Keratinocyte (primary cell): Measurements from ENCODE around the gene GRK5. TPM values are rescaled to one million over a fixed set of nuclear protein-coding genes. Genes with fewer than 3 reads are reported as not detected.

ENCODE experiments used
- DNase-seq: peaks from one replicate; pipeline ENCODE4 v3.0.0-alpha.2; 2011; ENCODE audit warnings: low read depth, missing footprints, low spot score
- FAIRE-seq: peaks from 2 replicates; lab custom pipeline; 2011; peaks lifted over from hg19 to GRCh38; lab: Jason Lieb, UNC
- H2AFZ ChIP-seq: 2 replicates; pipeline ENCODE4 v1.6.0; 2012; ENCODE audit warnings: low read length, control low read depth, inconsistent platforms; ENCODE audit not compliant: control insufficient read depth
- H3K27ac ChIP-seq: 2 replicates; pipeline ENCODE4 v1.5.1; 2011; ENCODE audit warnings: low read length; ENCODE audit not compliant: control insufficient read depth, insufficient read depth
- H3K27me3 ChIP-seq: 3 replicates; pipeline ENCODE4 v1.6.0; 2011; ENCODE audit warnings: low read length; ENCODE audit not compliant: control insufficient read depth, insufficient read depth; ENCODE audit errors: extremely low read depth
- H3K36me3 ChIP-seq, 2 experiments: 2 replicates in 1 of 2; 3 replicates in 1 of 2; pipeline ENCODE4 v1.5.1; 2011; ENCODE audit warnings: low read length in 2 of 2, mild to moderate bottlenecking in 1 of 2; ENCODE audit not compliant: control insufficient read depth in 2 of 2, insufficient read depth in 2 of 2; ENCODE audit errors: extremely low read depth in 1 of 2
- H3K4me1 ChIP-seq: 3 replicates; pipeline ENCODE4 v1.5.1; 2011; ENCODE audit warnings: low read length; ENCODE audit not compliant: control insufficient read depth, insufficient read depth; ENCODE audit errors: extremely low read depth
- H3K4me2 ChIP-seq: 3 replicates; pipeline ENCODE4 v1.6.0; 2011; ENCODE audit warnings: low read depth, low read length; ENCODE audit not compliant: control insufficient read depth, insufficient read depth; ENCODE audit errors: extremely low read depth
- H3K4me3 ChIP-seq, 3 experiments: fragments of 200-600 bp in 1 of 3; sonication (generic) in 1 of 3; 2 replicates in 2 of 3; 3 replicates in 1 of 3; pipeline ENCODE4 v1.5.1; 2011 to 2016; ENCODE audit warnings: low read length in 3 of 3, mild to moderate bottlenecking in 3 of 3, control low read depth in 2 of 3, inconsistent platforms in 1 of 3, low read depth in 1 of 3, mixed read lengths in 1 of 3, mixed run types in 1 of 3, moderate library complexity in 1 of 3; ENCODE audit not compliant: control insufficient read depth in 2 of 3, insufficient read depth in 2 of 3; ENCODE audit errors: extremely low read depth in 1 of 3
- H3K79me2 ChIP-seq: 2 replicates; pipeline ENCODE4 v1.6.0; 2012; ENCODE audit warnings: low read length; ENCODE audit not compliant: control insufficient read depth, insufficient read depth
- H3K9ac ChIP-seq: 3 replicates; pipeline ENCODE4 v1.6.0; 2011; ENCODE audit warnings: low read length; ENCODE audit not compliant: control insufficient read depth, insufficient read depth; ENCODE audit errors: extremely low read depth
- H3K9me1 ChIP-seq: 3 replicates; pipeline ENCODE4 v1.6.0; 2011; ENCODE audit warnings: low read length; ENCODE audit not compliant: control insufficient read depth, insufficient read depth; ENCODE audit errors: extremely low read depth
- H3K9me3 ChIP-seq: 2 replicates; pipeline ENCODE4 v1.5.1; 2012; ENCODE audit warnings: low read depth, low read length; ENCODE audit not compliant: control insufficient read depth
- H4K20me1 ChIP-seq: 3 replicates; pipeline ENCODE4 v1.6.0; 2011; ENCODE audit warnings: low read length; ENCODE audit not compliant: control insufficient read depth, insufficient read depth; ENCODE audit errors: extremely low read depth
- CTCF ChIP-seq, 3 experiments: IDR thresholded peaks in 1 of 3; conservative IDR thresholded peaks in 1 of 3; optimal IDR thresholded peaks in 1 of 3; 2 replicates in 2 of 3; 3 replicates in 1 of 3; pipeline versions ENCODE3 to v1.5.1; 2011; ENCODE audit warnings: low read length in 3 of 3, mild to moderate bottlenecking in 3 of 3, moderate library complexity in 2 of 3, control low read depth in 1 of 3, inconsistent platforms in 1 of 3; ENCODE audit not compliant: insufficient read depth in 2 of 3; ENCODE audit errors: extremely low read depth in 1 of 3
- EZH2 ChIP-seq: IDR thresholded peaks from one replicate; pipeline ENCODE4 v1.6.1; 2012; ENCODE audit warnings: inconsistent platforms, mild to moderate bottlenecking, low read length, moderate library complexity
- dilution Hi-C: fragments of 300-500 bp; cut with MboI; formaldehyde crosslinking; loops from one replicate; pipeline ENCODE4 v1.7.0; 2020; ENCODE audit warnings: low sequenced_read_pairs; ENCODE audit not compliant: extremely low pct_ligation_motif_present
- polyA plus RNA-seq, 5 experiments: library from polyadenylated mRNA; depleted of rRNA in 3 of 5; stranded (reverse) in 3 of 5; stranded (forward) in 1 of 5; unstranded in 1 of 5; fragments of >200 nt; gene quantifications; 1 replicate in 1 of 5; 2 replicates in 3 of 5; 3 replicates in 1 of 5; pipeline versions ENCODE4 v1.2.1 to v1.2.3, GENCODE V29; 2011 to 2012; ENCODE audit warnings: missing spikeins in 2 of 5, low read depth in 1 of 5, low replicate concordance in 1 of 5

Gene GRK5
- polyA plus RNA-seq, 1 donor (not counting 4 experiments of a cell fraction or from before 2014, with no cell fraction given): 7.6 TPM

- Histone ChIP-seq H3K27me3 (no peaks in the 10 kb centered on the region), H3K27ac (no peak overlapping the region), H3K4me1 (peaks cover 10% of the 10 kb centered on the region), H3K79me2 (no peaks in the 10 kb centered on the region), H3K9ac (no peak overlapping the region), H3K36me3 (no peaks in the 10 kb centered on the region), H3K9me3 (no peaks in the 10 kb centered on the region), H3K4me3 (no peak overlapping the region), H2AFZ (no peak overlapping the region), H4K20me1 (no peaks in the 10 kb centered on the region), H3K4me2 (no peak overlapping the region), H3K9me1 (no peaks in the 10 kb centered on the region)
- TF ChIP-seq EZH2: no peak
- no peak for TF ChIP-seq CTCF (optimal IDR thresholded peaks at IDR 0.05 in 1 of 3, IDR thresholded peaks at IDR 0.05 in 1 of 3, conservative IDR thresholded peaks at IDR 0.05 in 1 of 3; ENCODE audit: extremely low read depth in 1 of 3, insufficient read depth in 2 of 3, low read length in 3 of 3)
- FAIRE-seq (peak; percentile 23), DNase-seq (no peak)
- dilution Hi-C loops: no loop called here
Observed at GRCh38 chr10:119337796-119338432, 130.5 kb downstream of the GRK5 start.

- H3K36me3 ChIP-seq: no peaks in the 10 kb centered on the region
- no peaks in the 10 kb centered on the region for H4K20me1 ChIP-seq
- no peak overlapping the region for H2AFZ ChIP-seq
- H3K79me2 ChIP-seq: no peaks in the 10 kb centered on the region
- H3K9me3 ChIP-seq: no peaks in the 10 kb centered on the region
- no peak for DNase-seq
- H3K4me2 ChIP-seq: no peak overlapping the region
- H3K9me1 ChIP-seq: no peaks in the 10 kb centered on the region
- no peak overlapping the region for H3K27ac ChIP-seq
- dilution Hi-C loops: no loop called here
- H3K4me1 ChIP-seq: peaks cover 8% of the 10 kb centered on the region
- TF ChIP-seq CTCF (optimal IDR thresholded peaks at IDR 0.05 in 1 of 3, IDR thresholded peaks at IDR 0.05 in 1 of 3, conservative IDR thresholded peaks at IDR 0.05 in 1 of 3; ENCODE audit: extremely low read depth in 1 of 3, insufficient read depth in 2 of 3, low read length in 3 of 3) (no peak), EZH2 (no peak)
- no peak overlapping the region for H3K4me3 ChIP-seq
- FAIRE-seq: no peak
- H3K27me3 ChIP-seq: no peaks in the 10 kb centered on the region
- H3K9ac ChIP-seq: no peak overlapping the region
Observed at GRCh38 chr10:119339109-119339508, 131.7 kb downstream of the GRK5 start.
